Measurements from ENCODE around the gene KREMEN1. TPM values are rescaled to one million over a fixed set of nuclear protein-coding genes. Genes with fewer than 3 reads are reported as not detected.
A peak's percentile ranks its signal among the peaks of the same experiment; 100 is the strongest.

The KREMEN1 gene
- total and polyA plus RNA-seq, 9 of the 15 experiments (the other 6 are each of a cell fraction or from before 2014, with no cell fraction given) = 0.69 to 11.5 (median 4.3) TPM

DNA sequence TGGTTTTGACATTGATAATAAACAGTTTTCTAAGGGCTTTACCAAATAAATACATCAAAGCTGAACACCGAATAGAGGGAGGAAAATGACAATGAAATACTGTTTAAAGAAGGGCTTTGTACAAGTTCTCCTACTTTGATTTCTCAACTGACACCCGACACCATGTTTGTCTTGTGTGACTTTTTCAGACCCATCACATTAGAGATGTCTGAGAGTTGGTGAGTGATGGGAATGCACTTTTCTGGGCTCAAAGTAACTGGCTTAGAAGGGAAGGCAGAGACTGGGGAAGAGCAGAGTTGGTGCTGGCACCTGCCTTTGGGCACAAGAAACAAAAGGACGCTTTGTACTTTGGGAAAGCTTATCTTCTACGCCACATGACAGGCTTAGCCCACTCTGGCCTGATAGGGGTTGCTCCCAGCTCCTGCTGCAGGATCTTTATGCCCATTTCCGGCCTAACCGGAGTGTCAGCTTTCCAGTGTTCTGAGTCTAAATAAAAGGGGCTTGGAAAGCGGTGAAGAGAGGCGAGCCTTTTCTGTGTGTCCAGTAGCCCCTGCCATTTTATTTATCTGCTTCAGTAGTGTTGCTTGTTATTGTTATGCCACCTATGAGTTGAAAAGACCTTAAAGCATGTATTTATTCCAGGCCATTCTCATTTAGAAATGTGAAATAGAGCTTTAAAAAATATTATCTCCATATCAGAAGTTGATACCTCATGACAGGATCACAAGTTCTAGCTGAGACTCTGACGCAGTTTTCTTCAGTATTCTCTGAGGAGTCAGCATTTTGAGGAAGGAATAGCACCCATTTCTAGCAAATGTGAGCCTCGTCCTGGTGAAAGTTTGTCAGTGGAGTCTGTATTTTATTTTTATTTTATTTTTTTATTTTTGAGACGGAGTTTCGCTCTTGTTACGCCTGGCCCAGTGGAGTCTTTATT is 24.2 kb downstream of the KREMEN1 start (continued):
- TF ChIP-seq SMARCE1 (IDR thresholded peaks at IDR 0.05) (0 out of 2 replicates have a peak, but pooled peaks have one; percentile 24), ATF7 (IDR thresholded peaks at IDR 0.05) (peak; percentile 18; the same call in 1 of the 2 replicates)

DNA sequence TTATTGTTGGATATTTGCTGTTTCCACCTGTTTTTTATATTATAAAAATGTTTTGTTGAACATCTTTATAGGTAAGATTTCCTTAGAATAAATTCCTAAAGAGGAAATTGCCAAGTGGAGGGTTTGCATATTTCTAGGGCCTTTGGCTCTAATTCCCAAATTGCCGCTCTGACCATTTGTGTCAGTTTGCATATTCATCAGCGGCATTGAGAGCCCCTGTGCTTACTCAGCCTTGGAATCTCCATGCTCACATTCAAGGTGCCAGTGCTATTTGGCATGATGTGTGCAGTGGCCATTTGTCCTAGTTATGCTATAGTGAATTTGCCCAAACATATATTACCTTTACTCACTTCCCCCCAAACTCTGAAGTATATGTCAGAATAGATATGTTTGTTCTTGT is 25.5 kb downstream of the KREMEN1 start:
- H3K9ac ChIP-seq (ENCODE audit: insufficient read depth in 1 of 2, low read depth in 2 of 2, low read length in 2 of 2) = no peak overlapping the region
- WGBS (ENCODE audit: insufficient coverage, low coverage, missing lambda C conversion rate) = 100% methylated on average over 2 of the region's 2 CpGs
- no peaks in the 10 kb centered on the region for H3K9me3 ChIP-seq (replicated peaks; ENCODE audit: control insufficient read depth, insufficient read depth, low read depth, low read length)
- ChIA-PET POLR2A (interaction anchor here (1.8 kb wide), 1 partner anchor 9 kb away, joined by 5 read pairs; no protein-coding TSS in a partner anchor), CTCF (ENCODE audit: low intra/inter-chr PET ratio) (no interaction called here)
- H3K4me3 ChIP-seq = no peak overlapping the region
- H3K27me3 ChIP-seq (ENCODE audit: control insufficient read depth in 2 of 2, insufficient read depth in 2 of 2, low read length in 2 of 2) = no peaks in the 10 kb centered on the region
- peaks cover 2% of the 10 kb centered on the region; the same call in 1 of the 3 replicates for H3K36me3 ChIP-seq (ENCODE audit: control insufficient read depth, insufficient read depth, low read length)
- H3K9me1 ChIP-seq (ENCODE audit: control insufficient read depth, insufficient read depth, low read length) = no peaks in the 10 kb centered on the region
- no peak overlapping the region for H2AFZ ChIP-seq (ENCODE audit: low read depth, low read length)
- ATAC-seq (no peak), DNase-seq (ENCODE audit: extremely low read depth in 1 of 4, low spot score in 3 of 4) (no peak), FAIRE-seq (no peak)
- peaks cover 11 to 31% of the 10 kb centered on the region in 2 experiments; a peak in 4 of 5 replicates for H3K4me1 ChIP-seq (replicated peaks in 1 of 2; ENCODE audit: control insufficient read depth in 2 of 2, insufficient read depth in 2 of 2, low read length in 2 of 2)
- intact Hi-C loops (cut with micrococcal nuclease) (no loop called here), in situ Hi-C loops (cut with MboI) (no loop called here)
- H3K79me2 ChIP-seq (ENCODE audit: control insufficient read depth, insufficient read depth, low read length) = no peaks in the 10 kb centered on the region
- no TSS peak for BruUV-seq (replicated peaks)
- no peaks in the 10 kb centered on the region for H4K20me1 ChIP-seq (replicated peaks; ENCODE audit: control insufficient read depth, insufficient read depth, low read length)
- no peak overlapping the region; the same call in 2 of the 3 replicates for H3K27ac ChIP-seq (ENCODE audit: extremely low read depth, low read depth, low read length)
- H3K4me2 ChIP-seq (ENCODE audit: insufficient read depth, low read length) = no peak overlapping the region
- TF ChIP-seq MAFF (IDR thresholded peaks at IDR 0.05; ENCODE audit: low read length) = no peak
- TF ChIP-seq HOXB6 (CRISPR knock-in tag; IDR thresholded peaks at IDR 0.05; ENCODE audit: borderline replicate concordance) = no peak
- no peak for TF ChIP-seq ZNF583 (CRISPR knock-in tag; IDR thresholded peaks at IDR 0.05)
- TF ChIP-seq, protein P1, sequence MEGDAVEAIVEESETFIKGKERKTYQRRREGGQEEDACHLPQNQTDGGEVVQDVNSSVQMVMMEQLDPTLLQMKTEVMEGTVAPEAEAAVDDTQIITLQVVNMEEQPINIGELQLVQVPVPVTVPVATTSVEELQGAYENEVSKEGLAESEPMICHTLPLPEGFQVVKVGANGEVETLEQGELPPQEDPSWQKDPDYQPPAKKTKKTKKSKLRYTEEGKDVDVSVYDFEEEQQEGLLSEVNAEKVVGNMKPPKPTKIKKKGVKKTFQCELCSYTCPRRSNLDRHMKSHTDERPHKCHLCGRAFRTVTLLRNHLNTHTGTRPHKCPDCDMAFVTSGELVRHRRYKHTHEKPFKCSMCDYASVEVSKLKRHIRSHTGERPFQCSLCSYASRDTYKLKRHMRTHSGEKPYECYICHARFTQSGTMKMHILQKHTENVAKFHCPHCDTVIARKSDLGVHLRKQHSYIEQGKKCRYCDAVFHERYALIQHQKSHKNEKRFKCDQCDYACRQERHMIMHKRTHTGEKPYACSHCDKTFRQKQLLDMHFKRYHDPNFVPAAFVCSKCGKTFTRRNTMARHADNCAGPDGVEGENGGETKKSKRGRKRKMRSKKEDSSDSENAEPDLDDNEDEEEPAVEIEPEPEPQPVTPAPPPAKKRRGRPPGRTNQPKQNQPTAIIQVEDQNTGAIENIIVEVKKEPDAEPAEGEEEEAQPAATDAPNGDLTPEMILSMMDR (IDR thresholded peaks at IDR 0.05 in 2 of 3, conservative IDR thresholded peaks at IDR 0.05 in 1 of 3; ENCODE audit: insufficient read depth in 2 of 3, low read depth in 1 of 3, low read length in 3 of 3) = no peak
- TF ChIP-seq BHLHE40 (IDR thresholded peaks at IDR 0.05; ENCODE audit: low read length) = no peak
- no peak for TF ChIP-seq ZNF165 (CRISPR knock-in tag; IDR thresholded peaks at IDR 0.05; ENCODE audit: borderline replicate concordance)
- no peak for TF ChIP-seq TEAD1 (CRISPR knock-in tag; IDR thresholded peaks at IDR 0.05)
- no peak for TF ChIP-seq ZNF175 (CRISPR knock-in tag; IDR thresholded peaks at IDR 0.05; ENCODE audit: low read depth)
- TF ChIP-seq ZNF121 (CRISPR knock-in tag; conservative IDR thresholded peaks at IDR 0.05) = no peak
